GM18909 (cell line): ENCODE data around the gene EFR3B.

Experiments used
- ATAC-seq: cut with Tn5 transposase; IDR thresholded peaks from one replicate; pipeline ENCODE4 v1.9.1; 2021; ENCODE audit warnings: mild to moderate bottlenecking; ENCODE audit not compliant: unreplicated experiment, poor library complexity

Gene EFR3B

GRCh38 chr2:25032901-25033300, 9.0 kb upstream of the EFR3B start:
- no peak for ATAC-seq

- no peak for ATAC-seq
Measured at GRCh38 chr2:25034081-25034480, 7.8 kb upstream of the EFR3B start.

GRCh38 chr2:25035537-25036220, 6.2 kb upstream of the EFR3B start:
- no peak for ATAC-seq

GRCh38 chr2:25036221-25036559, 5.7 kb upstream of the EFR3B start:
- no peak for ATAC-seq

DNA sequence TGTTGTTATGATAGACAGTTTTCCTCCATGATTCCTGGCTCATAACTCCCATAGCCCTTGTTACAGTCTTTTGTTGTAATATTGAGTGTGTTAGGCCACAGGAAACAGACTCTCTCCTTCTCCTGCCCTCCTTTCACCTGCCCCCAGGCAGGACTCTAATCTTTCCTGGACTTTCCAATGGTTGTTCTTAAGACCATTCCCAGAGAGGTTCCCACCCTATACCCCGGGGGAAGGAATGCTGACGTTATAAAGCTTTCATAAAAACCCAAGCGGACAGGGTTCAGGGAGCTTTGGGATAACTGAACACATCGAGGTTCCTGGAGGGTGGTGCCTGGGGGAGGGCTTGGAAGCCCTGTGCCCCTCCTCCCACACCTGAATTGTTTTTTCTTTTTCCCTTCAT, 2.8 kb upstream of the EFR3B start:
- ATAC-seq, result no peak

DNA sequence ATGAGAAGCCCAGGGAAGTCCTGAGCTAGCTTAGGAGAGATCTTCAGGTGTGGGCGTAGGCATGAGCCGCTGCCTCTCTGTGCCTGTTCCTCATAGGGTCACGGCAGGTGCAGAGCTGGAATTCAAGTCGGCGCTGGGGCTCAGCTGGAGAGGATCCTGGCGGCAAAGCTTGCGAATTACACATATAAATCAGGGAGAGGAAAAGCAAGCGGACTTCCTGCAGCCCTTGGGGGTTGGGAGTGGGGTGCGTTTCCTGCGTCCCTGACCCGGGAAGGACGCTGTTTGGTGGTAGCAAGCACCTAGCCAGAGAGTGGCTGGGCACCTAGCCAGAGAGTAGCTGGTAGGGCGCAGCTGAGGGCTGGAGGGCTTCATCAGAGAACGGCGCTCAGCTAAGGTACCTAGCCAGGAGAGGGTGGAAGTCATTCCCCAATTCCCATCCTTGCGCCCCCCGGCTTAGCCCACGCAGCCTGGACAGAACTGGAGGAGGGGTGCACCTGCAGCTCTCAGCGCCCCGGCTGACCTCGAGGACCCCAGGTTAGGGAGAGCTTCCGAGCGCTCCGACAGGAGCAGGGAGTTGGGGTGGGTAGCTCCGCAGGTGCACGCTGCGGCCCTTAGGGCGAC, 459 bp upstream of the EFR3B start:
- ATAC-seq, result no peak

- ATAC-seq, result peak; percentile 3
Measured at GRCh38 chr2:25042321-25043240, 705 bp downstream of the EFR3B start.

- ATAC-seq, result no peak
Measured at GRCh38 chr2:25043241-25043867, 1.5 kb downstream of the EFR3B start.

- ATAC-seq, result no peak
Measured at GRCh38 chr2:25044011-25044410, 2.1 kb downstream of the EFR3B start.

- no peak for ATAC-seq
Measured at GRCh38 chr2:25044990-25045389, 3.1 kb downstream of the EFR3B start.

DNA sequence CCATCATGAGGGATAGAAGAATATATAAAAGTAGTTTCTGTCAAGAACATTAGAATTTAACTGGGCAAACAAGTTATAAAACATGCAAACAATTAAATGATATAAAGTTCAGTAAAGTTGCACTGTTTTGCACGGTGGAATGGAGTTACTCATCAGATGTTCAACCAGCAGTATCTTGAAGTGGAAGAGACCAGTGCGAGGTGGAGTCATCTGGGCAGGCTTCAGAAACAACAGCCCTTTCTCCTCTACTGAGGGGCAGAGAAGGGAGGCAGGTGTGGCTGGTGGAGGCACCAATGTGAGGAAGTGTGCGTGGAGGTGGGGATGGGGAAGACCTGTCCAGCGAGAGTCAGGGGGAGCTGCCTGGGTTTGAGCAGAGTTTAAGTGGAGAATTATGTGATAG, 7.5 kb downstream of the EFR3B start:
- ATAC-seq, result no peak

GRCh38 chr2:25050128-25050527, 8.3 kb downstream of the EFR3B start:
- no peak for ATAC-seq

DNA sequence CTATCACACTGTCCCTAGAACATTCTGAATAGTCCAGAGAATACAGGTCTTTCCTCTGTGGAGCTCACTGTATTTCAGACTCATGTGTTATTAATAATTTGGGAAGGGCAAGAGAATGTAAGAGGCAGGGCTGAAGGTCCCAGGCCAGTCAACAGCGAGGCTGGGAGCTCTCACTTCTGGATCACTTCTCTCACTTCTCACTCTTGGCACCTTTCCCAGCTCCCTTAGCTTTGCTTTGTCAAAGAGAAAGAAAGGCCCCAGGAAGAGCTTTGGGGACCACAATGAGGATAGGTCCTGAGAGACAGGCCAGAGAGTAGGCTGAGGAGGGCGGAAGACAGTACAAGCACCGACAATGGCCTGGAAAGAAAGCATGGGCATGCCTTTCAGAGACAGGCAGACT, 11.2 kb downstream of the EFR3B start:
- ATAC-seq, result no peak

GRCh38 chr2:25054720-25055119, 12.8 kb downstream of the EFR3B start:
- no peak for ATAC-seq

DNA sequence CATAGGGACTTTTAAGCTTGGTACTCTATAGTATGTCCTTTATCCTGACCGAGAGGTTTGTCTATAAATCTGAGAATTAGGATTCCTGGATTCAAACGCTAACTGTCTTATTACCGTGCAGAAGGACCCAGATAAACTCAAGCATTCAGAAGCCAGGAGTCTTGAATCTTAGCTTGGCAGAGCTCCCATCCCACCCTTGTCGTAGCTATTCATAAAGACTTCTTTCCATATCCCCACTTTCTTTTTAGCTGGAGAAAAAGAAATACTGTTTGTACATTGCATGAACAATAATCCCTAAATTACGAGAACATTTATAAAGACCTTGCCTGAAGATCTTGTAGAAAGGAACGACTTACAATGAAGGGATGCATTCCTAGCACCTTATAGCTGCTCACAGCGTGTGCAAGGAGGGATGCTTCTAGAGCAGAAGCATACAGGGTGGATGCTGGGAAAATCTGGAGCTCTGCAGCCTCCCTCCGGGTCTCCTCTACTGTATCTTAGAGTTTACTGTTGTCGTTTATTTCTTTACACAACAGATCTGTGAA, 13.6 kb downstream of the EFR3B start:
- ATAC-seq, result no peak

DNA sequence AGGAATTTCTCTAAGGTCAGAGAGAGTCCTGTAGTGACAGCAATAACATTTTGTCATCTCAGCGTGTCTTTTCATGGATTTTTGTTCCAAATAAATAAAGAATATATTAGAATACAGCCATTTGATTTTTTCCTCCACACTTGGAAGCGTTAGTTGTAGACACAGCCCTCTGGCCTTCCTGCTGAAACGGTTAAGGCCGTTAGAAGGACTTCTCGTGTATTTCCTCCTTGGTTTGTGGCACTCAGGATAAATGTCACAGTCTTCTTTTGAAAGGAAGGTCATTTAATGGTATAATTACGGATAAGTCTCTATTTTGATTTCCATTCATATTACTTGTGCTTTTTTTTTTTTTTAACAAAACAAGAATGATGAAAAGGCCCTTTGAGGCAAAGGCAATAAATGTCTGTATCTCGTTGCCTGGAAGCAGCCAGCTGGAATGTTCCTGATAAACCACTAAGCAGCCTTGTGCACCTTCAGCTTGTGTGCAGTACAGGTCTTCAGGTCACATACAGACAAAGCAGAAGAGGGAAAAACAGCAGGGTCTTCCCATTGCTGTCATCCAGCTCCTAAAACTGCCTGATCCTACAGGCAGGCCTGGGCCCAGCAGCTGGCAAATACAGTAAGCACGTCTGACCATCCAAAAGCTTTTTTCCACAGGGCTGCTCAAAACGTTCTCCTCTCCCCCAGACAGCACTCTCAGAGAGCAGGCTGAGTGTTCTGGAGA, 14.4 kb downstream of the EFR3B start:
- no peak for ATAC-seq

DNA sequence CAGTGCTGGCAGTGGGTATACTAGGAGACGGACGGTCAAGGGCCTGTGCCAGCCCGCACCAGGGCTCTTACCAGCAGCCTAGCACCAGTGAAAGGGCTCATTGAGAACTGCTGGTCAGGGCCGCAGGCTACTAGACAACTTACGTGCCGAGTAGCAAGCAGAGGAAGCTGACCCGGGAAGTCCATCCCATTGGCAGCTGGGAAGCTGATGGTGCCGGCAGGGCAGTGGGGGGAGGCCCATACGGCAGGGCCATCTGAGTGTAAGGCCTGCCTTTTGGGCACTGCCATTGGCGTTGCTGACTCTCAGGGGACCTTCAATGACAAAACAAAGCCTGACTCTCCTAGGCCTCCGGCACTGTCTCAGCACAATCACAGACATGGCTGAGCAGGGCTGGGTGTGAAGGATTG, 20.6 kb downstream of the EFR3B start:
- ATAC-seq, result no peak

DNA sequence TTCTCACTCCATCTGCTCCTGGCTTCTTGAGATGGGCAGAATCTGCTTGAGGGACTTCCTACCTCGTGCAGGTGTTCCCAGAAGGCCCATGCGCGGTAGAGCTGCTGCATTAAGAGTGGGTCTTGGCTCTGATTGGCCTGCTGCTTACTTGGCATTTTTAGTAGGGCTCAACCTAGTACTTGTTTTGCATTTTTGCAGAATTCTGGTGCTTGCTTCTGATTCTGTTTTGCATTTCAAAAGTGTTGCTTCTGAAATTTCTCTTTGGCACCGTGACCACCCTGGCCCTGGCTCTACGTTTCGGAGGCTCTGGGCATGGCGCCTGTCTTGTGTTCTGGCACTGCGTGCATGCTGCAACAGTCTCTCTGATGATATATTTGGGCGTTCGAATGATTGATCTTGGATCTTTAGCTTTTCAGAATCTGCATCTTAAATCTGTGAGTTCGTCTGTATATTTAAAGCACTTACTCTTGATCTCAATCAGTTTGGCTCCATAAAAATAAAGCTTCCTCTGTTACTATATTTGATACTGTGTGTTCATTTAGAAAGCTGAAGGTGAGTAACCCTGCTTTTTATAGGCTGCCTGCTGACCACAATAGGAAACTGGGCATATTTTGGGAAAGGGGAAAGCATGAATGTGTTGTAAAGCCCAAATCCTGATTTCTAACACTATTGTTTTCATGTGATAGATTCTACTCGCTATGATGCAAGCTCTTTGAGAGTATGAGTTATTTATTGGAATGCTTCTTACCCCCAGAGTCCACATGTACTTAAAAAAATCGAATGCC, 22.2 kb downstream of the EFR3B start:
- ATAC-seq, result no peak

DNA sequence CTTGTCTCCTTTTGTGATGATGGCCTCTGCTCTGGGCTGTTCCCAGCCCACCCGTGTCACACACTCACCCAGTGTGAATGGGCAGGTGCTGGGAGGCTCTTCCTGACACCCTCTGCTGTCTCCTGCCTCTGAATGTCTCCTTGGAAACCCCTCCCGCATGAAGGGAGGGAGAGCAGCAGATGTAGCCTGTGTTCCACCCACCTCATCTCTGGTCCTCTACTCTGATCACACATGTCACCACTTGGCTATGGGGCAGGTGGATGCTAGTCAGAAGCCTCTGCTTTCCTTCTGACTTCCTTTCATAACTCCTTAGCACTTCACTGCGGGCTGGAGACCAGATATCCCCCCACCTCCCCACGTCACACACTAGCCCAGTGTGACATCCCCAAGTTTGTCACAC, 23.9 kb downstream of the EFR3B start:
- ATAC-seq, result no peak
